BE2C (cell line): ENCODE results near the gene TNNI3K.

Experiments used
- DNase-seq: peaks from one replicate; pipeline ENCODE4 v3.0.0-alpha.2; 2020
- H3K27me3 ChIP-seq: fragments of 250-450 bp; sonication (Bioruptor Pico); 2 replicates; pipeline ENCODE4 v1.5.1; 2020; ENCODE audit warnings: mild to moderate bottlenecking
- H3K36me3 ChIP-seq: fragments of 250-450 bp; sonication (Bioruptor Pico); 2 replicates; pipeline ENCODE4 v1.5.1; 2020; ENCODE audit warnings: mild to moderate bottlenecking
- H3K4me1 ChIP-seq: fragments of 250-450 bp; sonication (Bioruptor Pico); 2 replicates; pipeline ENCODE4 v1.5.1; 2020
- H3K4me3 ChIP-seq: 2 replicates; pipeline ENCODE4 v1.5.1; 2011; ENCODE audit warnings: low read depth, low read length
- H3K9me3 ChIP-seq: fragments of 250-450 bp; sonication (Bioruptor Pico); 2 replicates; pipeline ENCODE4 v1.5.1; 2020
- TF ChIP-seq, protein P1 (sequence below): IDR thresholded peaks from 2 replicates; pipeline ENCODE4 v1.5.1; 2012; ENCODE audit warnings: mild to moderate bottlenecking, low read depth, low read length

Gene TNNI3K

DNA sequence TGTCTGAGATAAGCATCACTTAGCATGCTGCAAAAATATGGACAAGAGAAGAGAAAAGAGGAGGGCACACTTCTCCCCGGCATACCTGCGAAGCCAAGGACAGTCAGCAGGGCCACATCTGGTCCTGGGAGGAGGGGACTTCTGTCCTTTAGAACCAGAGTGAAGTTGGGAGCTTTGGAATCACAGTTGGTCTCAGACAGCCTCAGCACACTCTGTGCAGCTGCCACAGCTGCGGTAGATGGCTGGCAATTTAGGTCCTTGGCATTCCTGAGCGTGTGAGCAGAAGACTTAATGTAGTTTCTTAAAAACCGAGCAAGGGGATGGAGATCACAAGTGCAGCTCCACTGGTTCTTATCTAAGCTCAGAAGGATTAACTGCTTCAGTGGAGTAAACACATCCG is 244.9 kb downstream of the TNNI3K start:
- Histone ChIP-seq H3K36me3 (no peaks in the 10 kb centered on the region), H3K4me3 (no peak overlapping the region), H3K9me3 (no peaks in the 10 kb centered on the region), H3K27me3 (no peaks in the 10 kb centered on the region), H3K4me1 (no peaks in the 10 kb centered on the region)
- TF ChIP-seq, protein P1, sequence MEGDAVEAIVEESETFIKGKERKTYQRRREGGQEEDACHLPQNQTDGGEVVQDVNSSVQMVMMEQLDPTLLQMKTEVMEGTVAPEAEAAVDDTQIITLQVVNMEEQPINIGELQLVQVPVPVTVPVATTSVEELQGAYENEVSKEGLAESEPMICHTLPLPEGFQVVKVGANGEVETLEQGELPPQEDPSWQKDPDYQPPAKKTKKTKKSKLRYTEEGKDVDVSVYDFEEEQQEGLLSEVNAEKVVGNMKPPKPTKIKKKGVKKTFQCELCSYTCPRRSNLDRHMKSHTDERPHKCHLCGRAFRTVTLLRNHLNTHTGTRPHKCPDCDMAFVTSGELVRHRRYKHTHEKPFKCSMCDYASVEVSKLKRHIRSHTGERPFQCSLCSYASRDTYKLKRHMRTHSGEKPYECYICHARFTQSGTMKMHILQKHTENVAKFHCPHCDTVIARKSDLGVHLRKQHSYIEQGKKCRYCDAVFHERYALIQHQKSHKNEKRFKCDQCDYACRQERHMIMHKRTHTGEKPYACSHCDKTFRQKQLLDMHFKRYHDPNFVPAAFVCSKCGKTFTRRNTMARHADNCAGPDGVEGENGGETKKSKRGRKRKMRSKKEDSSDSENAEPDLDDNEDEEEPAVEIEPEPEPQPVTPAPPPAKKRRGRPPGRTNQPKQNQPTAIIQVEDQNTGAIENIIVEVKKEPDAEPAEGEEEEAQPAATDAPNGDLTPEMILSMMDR: no peak
- DNase-seq: no peak

DNA sequence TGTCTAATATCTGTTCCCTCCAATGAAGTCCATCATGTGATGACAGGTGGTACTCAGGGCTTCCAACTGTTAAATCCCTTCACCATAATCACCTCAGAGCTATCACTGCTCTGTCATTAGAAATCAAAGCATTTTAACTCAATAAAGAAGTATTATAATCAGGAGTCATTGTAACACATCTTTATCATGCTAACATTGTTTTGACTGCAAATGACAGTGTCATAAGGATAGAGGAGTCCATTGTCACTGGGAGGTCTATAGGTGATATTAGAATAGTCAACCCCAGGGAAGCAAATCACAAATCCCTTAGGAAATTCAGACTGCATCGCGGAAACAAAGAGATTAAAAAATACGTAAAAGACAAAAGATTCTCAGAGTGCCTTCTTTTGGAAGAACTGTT is 246.4 kb downstream of the TNNI3K start:
- no peaks in the 10 kb centered on the region for H3K9me3 ChIP-seq
- H3K4me3 ChIP-seq: no peak overlapping the region
- H3K36me3 ChIP-seq: no peaks in the 10 kb centered on the region
- TF ChIP-seq, protein P1: no peak
- H3K4me1 ChIP-seq: no peaks in the 10 kb centered on the region
- no peaks in the 10 kb centered on the region for H3K27me3 ChIP-seq
- no peak for DNase-seq

DNA sequence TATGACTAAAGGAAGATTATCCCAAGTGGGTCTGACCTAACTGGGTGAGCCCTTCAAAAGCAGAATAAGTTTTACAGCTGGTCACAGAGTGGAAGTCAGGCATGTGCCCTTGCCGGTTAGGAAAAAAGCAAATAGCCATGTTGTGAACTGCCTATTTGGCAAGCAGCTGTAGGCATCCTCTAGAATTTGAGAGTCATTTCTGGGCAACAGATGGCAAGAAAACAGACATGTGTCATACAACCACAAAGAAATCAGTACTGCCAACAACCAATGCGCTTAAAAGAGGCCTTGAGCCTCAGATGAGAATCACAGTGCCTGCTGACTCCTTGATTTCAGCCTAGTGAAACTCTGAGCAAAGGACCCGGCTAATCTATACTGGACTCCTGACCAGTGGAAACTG is 250.4 kb downstream of the TNNI3K start:
- H3K4me3 ChIP-seq: no peak overlapping the region
- H3K9me3 ChIP-seq: no peaks in the 10 kb centered on the region
- TF ChIP-seq, protein P1: no peak
- no peaks in the 10 kb centered on the region for H3K36me3 ChIP-seq
- no peaks in the 10 kb centered on the region for H3K4me1 ChIP-seq
- no peak for DNase-seq
- H3K27me3 ChIP-seq: no peaks in the 10 kb centered on the region

DNA sequence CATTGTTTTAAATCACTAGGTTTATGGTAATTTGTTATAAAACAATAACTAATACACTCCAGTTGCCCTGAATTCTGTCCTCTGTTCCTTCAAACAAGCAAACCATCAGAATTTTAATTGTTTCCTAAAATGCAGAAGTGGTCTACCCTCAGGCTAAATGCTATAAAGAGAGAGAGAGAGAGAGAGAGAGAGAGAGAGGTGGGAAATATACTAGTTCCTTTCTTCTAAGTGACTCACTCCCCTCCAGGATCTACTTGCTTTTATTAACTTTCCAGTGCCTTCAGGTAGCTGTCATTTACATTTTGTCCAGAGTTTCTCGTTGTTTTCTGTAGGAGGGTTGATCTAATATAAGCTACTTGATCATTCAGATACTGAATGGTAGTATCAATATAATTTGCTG is 250.8 kb downstream of the TNNI3K start:
- no peaks in the 10 kb centered on the region for H3K4me1 ChIP-seq
- H3K9me3 ChIP-seq: no peaks in the 10 kb centered on the region
- TF ChIP-seq, protein P1: no peak

DNA sequence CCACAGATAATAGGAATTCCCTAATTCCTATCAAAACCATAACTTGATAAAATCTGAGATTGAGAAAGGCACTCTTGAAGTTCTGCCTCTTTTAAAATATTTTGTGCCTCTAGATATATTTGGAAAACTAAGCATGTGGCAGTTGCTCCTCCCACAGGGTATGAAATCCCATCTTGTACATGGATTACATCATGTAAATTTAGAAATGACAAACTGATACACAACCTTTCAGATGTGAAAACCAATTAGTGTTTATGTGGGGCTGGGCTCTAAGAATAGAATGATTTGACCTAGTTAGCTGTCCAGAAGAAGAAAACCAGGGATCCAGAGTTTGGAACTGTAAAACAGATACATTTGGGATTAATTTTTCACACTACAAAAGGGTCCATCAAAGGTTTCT is 261.5 kb downstream of the TNNI3K start:
- no peaks in the 10 kb centered on the region for H3K9me3 ChIP-seq
- no peaks in the 10 kb centered on the region for H3K36me3 ChIP-seq
- DNase-seq: no peak
- no peak overlapping the region for H3K4me3 ChIP-seq
- TF ChIP-seq, protein P1: no peak
- H3K27me3 ChIP-seq: no peaks in the 10 kb centered on the region
- no peaks in the 10 kb centered on the region for H3K4me1 ChIP-seq

More for the DNA sequence above, 250.8 kb downstream of the TNNI3K start:
- Histone ChIP-seq H3K4me3 (no peak overlapping the region), H3K36me3 (no peaks in the 10 kb centered on the region), H3K27me3 (no peaks in the 10 kb centered on the region)
- DNase-seq: no peak

DNA sequence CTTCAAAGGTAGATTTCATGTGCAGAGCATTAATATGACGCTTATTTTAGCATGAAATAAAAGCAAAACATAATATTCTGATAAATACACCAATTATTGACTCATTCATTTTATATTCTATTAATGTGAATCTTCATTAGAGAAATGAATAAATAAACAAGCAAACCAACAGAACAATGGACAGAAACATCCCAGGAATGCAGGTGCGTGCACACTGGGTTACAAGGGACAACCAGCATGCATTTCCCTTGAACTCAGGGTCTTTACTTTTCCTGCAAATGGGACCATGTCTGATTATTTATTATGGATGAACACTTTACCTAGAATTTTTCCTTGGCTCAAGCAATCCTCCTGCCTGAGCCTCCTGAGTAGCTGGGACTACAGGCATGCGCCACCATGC is 263.7 kb downstream of the TNNI3K start:
- DNase-seq: no peak
- Histone ChIP-seq H3K9me3 (no peaks in the 10 kb centered on the region), H3K4me1 (no peaks in the 10 kb centered on the region; the same call in 1 of the 2 replicates), H3K36me3 (no peaks in the 10 kb centered on the region), H3K27me3 (no peaks in the 10 kb centered on the region), H3K4me3 (no peak overlapping the region)
- TF ChIP-seq, protein P1: no peak
